PFSK-1 (cell line): ENCODE data around the gene SLC25A51.

Source experiments
- FOXP2 ChIP-seq: optimal IDR thresholded peaks from 2 replicates; pipeline ENCODE3; 2011; ENCODE audit warnings: borderline replicate concordance, control low read depth, inconsistent platforms; ENCODE audit not compliant: insufficient read depth; ENCODE audit errors: extremely low read length, extremely low read depth
- POLR2AphosphoS5 ChIP-seq: IDR thresholded peaks from 2 replicates; pipeline ENCODE4 v1.6.1; 2012; ENCODE audit warnings: low read depth, mild to moderate bottlenecking, control low read depth, low read length, moderate library complexity
- SIN3A ChIP-seq: IDR thresholded peaks from 2 replicates; pipeline ENCODE4 v1.6.1; 2012; ENCODE audit warnings: mild to moderate bottlenecking, low read length, moderate library complexity, borderline replicate concordance; ENCODE audit not compliant: insufficient read depth
- TAF1 ChIP-seq: IDR thresholded peaks from 2 replicates; pipeline ENCODE4 v1.6.1; 2012; ENCODE audit warnings: low read length, control low read depth, borderline replicate concordance; ENCODE audit not compliant: insufficient read depth
- TF ChIP-seq, protein P1 (sequence below), 2 experiments: IDR thresholded peaks; 2 replicates each; pipeline versions ENCODE4 v1.6.1 to v1.8.0; 2011 to 2012; ENCODE audit warnings: low read depth in 2 of 2, low read length in 2 of 2, control low read depth in 1 of 2, inconsistent platforms in 1 of 2, mild to moderate bottlenecking in 1 of 2, moderate library complexity in 1 of 2; ENCODE audit not compliant: insufficient read depth in 1 of 2

The SLC25A51 gene

DNA sequence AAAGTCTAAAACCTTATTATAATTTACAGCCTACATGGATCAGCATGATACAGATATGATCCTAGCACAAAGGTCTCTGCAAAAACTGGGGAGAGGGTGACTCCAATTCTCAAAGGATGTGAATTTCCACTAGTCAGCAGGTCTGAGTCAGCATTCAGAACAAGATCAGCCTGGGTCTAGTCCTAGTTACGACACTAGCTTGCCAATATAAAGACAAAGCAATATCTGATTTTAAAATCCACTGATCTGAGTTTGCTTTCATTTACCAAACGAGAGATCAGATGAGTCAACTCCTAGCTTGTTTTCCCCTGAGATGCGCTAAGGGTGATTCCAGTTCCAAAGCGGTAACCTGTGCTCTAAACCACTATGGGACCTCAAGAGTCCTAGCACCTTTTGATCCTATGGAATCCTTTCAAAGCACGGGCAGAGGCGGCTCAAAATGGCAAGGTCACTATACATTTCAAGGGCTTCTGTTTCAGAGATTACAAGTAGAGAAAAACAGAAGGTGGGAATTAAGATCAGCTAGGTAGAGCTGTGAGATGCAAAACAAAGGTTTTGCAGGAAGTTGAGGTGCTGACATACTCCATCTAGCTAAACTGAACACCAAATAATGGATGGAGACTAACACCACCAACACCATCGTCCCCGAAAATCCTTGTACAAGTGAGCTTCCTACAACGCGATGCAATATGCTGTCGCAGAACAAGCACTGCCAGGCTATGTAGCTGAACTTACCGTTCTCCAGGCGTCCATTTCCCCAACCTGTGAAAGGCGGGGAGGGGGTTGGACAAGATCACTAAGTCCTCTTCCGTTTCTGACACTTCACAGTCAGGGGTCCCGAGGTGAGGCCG, 906 bp downstream of the SLC25A51 start:
- TF ChIP-seq, protein P1, sequence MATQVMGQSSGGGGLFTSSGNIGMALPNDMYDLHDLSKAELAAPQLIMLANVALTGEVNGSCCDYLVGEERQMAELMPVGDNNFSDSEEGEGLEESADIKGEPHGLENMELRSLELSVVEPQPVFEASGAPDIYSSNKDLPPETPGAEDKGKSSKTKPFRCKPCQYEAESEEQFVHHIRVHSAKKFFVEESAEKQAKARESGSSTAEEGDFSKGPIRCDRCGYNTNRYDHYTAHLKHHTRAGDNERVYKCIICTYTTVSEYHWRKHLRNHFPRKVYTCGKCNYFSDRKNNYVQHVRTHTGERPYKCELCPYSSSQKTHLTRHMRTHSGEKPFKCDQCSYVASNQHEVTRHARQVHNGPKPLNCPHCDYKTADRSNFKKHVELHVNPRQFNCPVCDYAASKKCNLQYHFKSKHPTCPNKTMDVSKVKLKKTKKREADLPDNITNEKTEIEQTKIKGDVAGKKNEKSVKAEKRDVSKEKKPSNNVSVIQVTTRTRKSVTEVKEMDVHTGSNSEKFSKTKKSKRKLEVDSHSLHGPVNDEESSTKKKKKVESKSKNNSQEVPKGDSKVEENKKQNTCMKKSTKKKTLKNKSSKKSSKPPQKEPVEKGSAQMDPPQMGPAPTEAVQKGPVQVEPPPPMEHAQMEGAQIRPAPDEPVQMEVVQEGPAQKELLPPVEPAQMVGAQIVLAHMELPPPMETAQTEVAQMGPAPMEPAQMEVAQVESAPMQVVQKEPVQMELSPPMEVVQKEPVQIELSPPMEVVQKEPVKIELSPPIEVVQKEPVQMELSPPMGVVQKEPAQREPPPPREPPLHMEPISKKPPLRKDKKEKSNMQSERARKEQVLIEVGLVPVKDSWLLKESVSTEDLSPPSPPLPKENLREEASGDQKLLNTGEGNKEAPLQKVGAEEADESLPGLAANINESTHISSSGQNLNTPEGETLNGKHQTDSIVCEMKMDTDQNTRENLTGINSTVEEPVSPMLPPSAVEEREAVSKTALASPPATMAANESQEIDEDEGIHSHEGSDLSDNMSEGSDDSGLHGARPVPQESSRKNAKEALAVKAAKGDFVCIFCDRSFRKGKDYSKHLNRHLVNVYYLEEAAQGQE (IDR thresholded peaks at IDR 0.05; ENCODE audit: insufficient read depth in 1 of 2, low read depth in 2 of 2, low read length in 2 of 2) = no peak
- TF ChIP-seq SIN3A = no peak
- no peak for TF ChIP-seq POLR2AphosphoS5
- no peak for TF ChIP-seq TAF1
- no peak for TF ChIP-seq FOXP2

DNA sequence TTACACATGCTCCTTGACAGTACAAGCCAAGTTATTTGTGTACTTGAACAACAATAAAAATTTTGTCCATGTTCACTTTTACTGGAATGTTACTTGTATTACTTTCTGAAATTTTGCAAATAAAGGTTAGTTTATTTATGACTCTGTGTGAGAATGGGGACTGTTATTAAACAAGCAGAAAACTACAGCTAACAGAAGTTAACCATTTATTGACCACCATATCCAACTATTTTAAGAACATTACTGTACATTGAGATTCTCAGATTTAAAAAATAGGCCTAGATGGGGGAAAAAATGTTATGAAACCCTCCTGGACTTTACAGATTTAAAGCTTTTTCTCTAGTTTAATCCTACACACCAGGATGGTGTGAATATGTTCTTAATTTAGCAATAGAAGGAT, 1.8 kb downstream of the SLC25A51 start:
- TF ChIP-seq, protein P1 (IDR thresholded peaks at IDR 0.05; ENCODE audit: insufficient read depth in 1 of 2, low read depth in 2 of 2, low read length in 2 of 2) = no peak
- TF ChIP-seq POLR2AphosphoS5 = no peak
- no peak for TF ChIP-seq TAF1
- no peak for TF ChIP-seq SIN3A
- no peak for TF ChIP-seq FOXP2

DNA sequence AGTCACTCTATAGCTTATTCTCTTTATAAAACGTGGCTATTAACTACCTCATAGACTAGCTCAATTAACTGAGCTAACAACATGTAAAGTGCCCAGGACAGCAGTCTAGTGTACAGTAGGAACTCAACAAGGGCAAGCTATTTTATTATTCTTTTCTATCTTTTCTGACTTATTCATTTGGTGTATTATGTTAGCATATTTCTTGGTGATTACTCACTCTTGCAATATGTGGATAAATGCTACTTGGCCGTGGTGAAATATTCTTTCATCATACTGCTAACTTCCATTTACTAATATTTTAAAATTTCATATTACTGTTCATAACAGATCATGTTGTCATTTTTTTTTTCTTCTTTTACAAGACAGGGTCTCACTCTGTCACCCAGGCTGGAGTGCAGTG, 4.9 kb downstream of the SLC25A51 start:
- TF ChIP-seq POLR2AphosphoS5 (no peak), TAF1 (no peak), FOXP2 (no peak), SIN3A (no peak)
- TF ChIP-seq, protein P1 (IDR thresholded peaks at IDR 0.05; ENCODE audit: insufficient read depth in 1 of 2, low read depth in 2 of 2, low read length in 2 of 2) = no peak

DNA sequence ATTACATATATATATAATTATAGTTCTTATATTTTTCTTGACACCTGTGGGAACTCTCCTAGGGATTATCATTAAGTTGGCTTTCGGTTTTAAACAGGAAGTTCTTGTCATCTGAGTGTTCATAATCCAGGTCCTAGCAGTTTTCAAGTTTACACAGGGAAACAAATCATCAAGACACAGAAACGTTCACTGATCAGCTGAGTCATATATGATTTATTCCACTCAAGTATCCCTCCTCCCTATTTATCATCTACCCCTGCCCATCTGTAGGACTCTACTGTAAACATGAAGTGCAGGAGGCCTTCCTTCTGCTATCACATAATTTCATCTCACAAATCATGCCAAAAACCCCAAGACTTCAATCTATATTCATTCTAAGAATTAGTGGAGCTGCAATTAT, 6.3 kb downstream of the SLC25A51 start:
- no peak for TF ChIP-seq TAF1
- TF ChIP-seq, protein P1 (IDR thresholded peaks at IDR 0.05; ENCODE audit: insufficient read depth in 1 of 2, low read depth in 2 of 2, low read length in 2 of 2) = no peak
- TF ChIP-seq POLR2AphosphoS5 = no peak
